ENCODE data around the gene KIAA0040. TPM values are rescaled to one million over a fixed set of nuclear protein-coding genes. Genes with fewer than 3 reads are reported as not detected.
A peak's percentile ranks its signal among the peaks of the same experiment; 100 is the strongest.

KIAA0040 gene
- total and polyA plus RNA-seq, 2 donors (not counting 3 experiments of a cell fraction or from before 2014, with no cell fraction given): 8.3 to 10.9 TPM

- Histone ChIP-seq H3K4me3 (replicated peaks in 1 of 3; ENCODE audit: insufficient read depth in 1 of 3, low read depth in 1 of 3, low read length in 3 of 3) (no peak overlapping the region), H2AFZ (ENCODE audit: low read depth, low read length) (no peak overlapping the region), H3K27me3 (ENCODE audit: control insufficient read depth in 2 of 2, insufficient read depth in 2 of 2, low read length in 2 of 2) (peaks cover 0 to 10% of the 10 kb centered on the region in 2 experiments), H3K79me2 (ENCODE audit: control insufficient read depth, insufficient read depth, low read length) (no peaks in the 10 kb centered on the region), H3K27ac (ENCODE audit: insufficient read depth, low read depth, low read length) (no peak overlapping the region), H3K4me2 (ENCODE audit: insufficient read depth, low read length) (no peak overlapping the region), H3K9me1 (replicated peaks; ENCODE audit: control insufficient read depth, extremely low read depth, insufficient read depth, low read length) (no peaks in the 10 kb centered on the region), H4K20me1 (replicated peaks; ENCODE audit: control insufficient read depth, extremely low read depth, insufficient read depth, low read length) (no peaks in the 10 kb centered on the region), H3K4me1 (ENCODE audit: control insufficient read depth, extremely low read depth, insufficient read depth, low read length) (no peaks in the 10 kb centered on the region), H3K9me3 (replicated peaks; ENCODE audit: control insufficient read depth, insufficient read depth, low read length) (no peaks in the 10 kb centered on the region), H3K36me3 (ENCODE audit: control insufficient read depth in 2 of 2, extremely low read depth in 1 of 2, insufficient read depth in 2 of 2, low read length in 2 of 2) (peaks cover 3 to 5% of the 10 kb centered on the region in 2 experiments), H3K9ac (replicated peaks; ENCODE audit: extremely low read depth, insufficient read depth, low read length) (no peak overlapping the region)
- dilution Hi-C loops (cut with MboI; ENCODE audit: extremely low pct_ligation_motif_present, low sequenced_read_pairs): loop anchor here (10.0 kb wide), 1 partner anchor 157 kb away; no protein-coding TSS in a partner anchor
- FAIRE-seq (no peak), DNase-seq (ENCODE audit: low read depth, low spot score) (no peak)
- intact Hi-C loops (cut with micrococcal nuclease): no loop called here
- POLR2A ChIA-PET: no interaction called here
- CTCF ChIA-PET: interaction anchor here (1.4 to 9.1 kb wide), 3 partner anchors 12 to 160 kb away, joined by 6 to 369 read pairs (median 11); no protein-coding TSS in a partner anchor
- TF ChIP-seq FOS (IDR thresholded peaks at IDR 0.05; ENCODE audit: borderline replicate concordance, insufficient read depth, low read length) (peak; percentile 31), CTCF (IDR thresholded peaks at IDR 0.05; ENCODE audit: extremely low read depth in 1 of 2, insufficient read depth in 1 of 2, low read depth in 1 of 2, low read length in 2 of 2) (no peak), EZH2 (IDR thresholded peaks at IDR 0.05; ENCODE audit: borderline replicate concordance, low read depth, low read length, severe bottlenecking) (no peak), MAX (IDR thresholded peaks at IDR 0.05; ENCODE audit: insufficient read depth, insufficient read length) (no peak)
- BruUV-seq (replicated peaks): no TSS peak
Measured at GRCh38 chr1:175158170-175158591, 34.4 kb downstream of the KIAA0040 start.

- H3K4me2 ChIP-seq (ENCODE audit: insufficient read depth, low read length): no peak overlapping the region
- peaks cover 3 to 5% of the 10 kb centered on the region in 2 experiments for H3K36me3 ChIP-seq (ENCODE audit: control insufficient read depth in 2 of 2, extremely low read depth in 1 of 2, insufficient read depth in 2 of 2, low read length in 2 of 2)
- TF ChIP-seq MYC (IDR thresholded peaks at IDR 0.05; ENCODE audit: low read depth, low read length) (no peak), JUN (IDR thresholded peaks at IDR 0.05; ENCODE audit: borderline replicate concordance, insufficient read depth, insufficient read length, low read depth) (no peak), POLR2A (IDR thresholded peaks at IDR 0.05; ENCODE audit: low read depth, low read length) (no peak), POLR2AphosphoS5 (IDR thresholded peaks at IDR 0.05; ENCODE audit: insufficient read depth, low read depth, low read length) (no peak), CTCF (IDR thresholded peaks at IDR 0.05; ENCODE audit: extremely low read depth in 1 of 2, insufficient read depth in 1 of 2, low read depth in 1 of 2, low read length in 2 of 2) (no peak), GATA2 (IDR thresholded peaks at IDR 0.05; ENCODE audit: insufficient read depth, insufficient read length, low read depth, low read length) (no peak), FOS (IDR thresholded peaks at IDR 0.05; ENCODE audit: borderline replicate concordance, insufficient read depth, low read length) (no peak), EZH2 (IDR thresholded peaks at IDR 0.05; ENCODE audit: borderline replicate concordance, low read depth, low read length, severe bottlenecking) (no peak), MAX (IDR thresholded peaks at IDR 0.05; ENCODE audit: insufficient read depth, insufficient read length) (no peak)
- ChIA-PET POLR2A (interaction anchor here (0.6 kb wide), 1 partner anchor 656 kb away, joined by 3 read pairs; no protein-coding TSS in a partner anchor), CTCF (interaction anchor here (3.0 to 9.1 kb wide), 4 partner anchors 11 to 161 kb away, joined by 31 to 369 read pairs (median 48); no protein-coding TSS in a partner anchor)
- no peaks in the 10 kb centered on the region for H3K9me1 ChIP-seq (replicated peaks; ENCODE audit: control insufficient read depth, extremely low read depth, insufficient read depth, low read length)
- no peak overlapping the region for H3K27ac ChIP-seq (ENCODE audit: insufficient read depth, low read depth, low read length)
- no peaks in the 10 kb centered on the region for H3K9me3 ChIP-seq (replicated peaks; ENCODE audit: control insufficient read depth, insufficient read depth, low read length)
- FAIRE-seq: no peak
- intact Hi-C loops (cut with micrococcal nuclease): no loop called here
- DNase-seq (ENCODE audit: low read depth, low spot score): no peak
- no peaks in the 10 kb centered on the region for H3K79me2 ChIP-seq (ENCODE audit: control insufficient read depth, insufficient read depth, low read length)
- H3K27me3 ChIP-seq (ENCODE audit: control insufficient read depth in 2 of 2, insufficient read depth in 2 of 2, low read length in 2 of 2): peaks cover 0 to 13% of the 10 kb centered on the region in 2 experiments
- dilution Hi-C loops (cut with MboI; ENCODE audit: extremely low pct_ligation_motif_present, low sequenced_read_pairs): loop anchor here (10.0 kb wide), 1 partner anchor 158 kb away; no protein-coding TSS in a partner anchor
- BruUV-seq (replicated peaks): no TSS peak
- H2AFZ ChIP-seq (ENCODE audit: low read depth, low read length): no peak overlapping the region
- no peaks in the 10 kb centered on the region for H3K4me1 ChIP-seq (ENCODE audit: control insufficient read depth, extremely low read depth, insufficient read depth, low read length)
- H3K4me3 ChIP-seq (replicated peaks in 1 of 3; ENCODE audit: insufficient read depth in 1 of 3, low read depth in 1 of 3, low read length in 3 of 3): no peak overlapping the region
- H3K9ac ChIP-seq (replicated peaks; ENCODE audit: extremely low read depth, insufficient read depth, low read length): no peak overlapping the region
- no peaks in the 10 kb centered on the region for H4K20me1 ChIP-seq (replicated peaks; ENCODE audit: control insufficient read depth, extremely low read depth, insufficient read depth, low read length)
Measured at GRCh38 chr1:175157200-175157599, 35.4 kb downstream of the KIAA0040 start.

Measured in endothelial cell of umbilical vein (primary cell).